Gastroesophageal sphincter (tissue), 3 donors: Measurements from ENCODE around the gene GNL1.

Experiments used
- CTCF ChIP-seq, 4 experiments: fragments of 200-600 bp in 2 of 4; fragments of 450-650 bp in 2 of 4; sonication (generic) in 1 of 4; IDR thresholded peaks; one replicate each; pipeline ENCODE4 v1.5.1; 2017 to 2019; ENCODE audit warnings: antibody characterized with exemption in 4 of 4, mild to moderate bottlenecking in 2 of 4, moderate library complexity in 2 of 4
- EP300 ChIP-seq: sonication (generic); formaldehyde crosslinking; IDR thresholded peaks from one replicate; pipeline ENCODE4 v1.6.1; 2017; ENCODE audit warnings: antibody characterized with exemption, mild to moderate bottlenecking
- POLR2AphosphoS5 ChIP-seq: sonication (generic); formaldehyde crosslinking; IDR thresholded peaks from one replicate; pipeline ENCODE4 v1.6.1; 2017; ENCODE audit warnings: antibody characterized with exemption

DNA sequence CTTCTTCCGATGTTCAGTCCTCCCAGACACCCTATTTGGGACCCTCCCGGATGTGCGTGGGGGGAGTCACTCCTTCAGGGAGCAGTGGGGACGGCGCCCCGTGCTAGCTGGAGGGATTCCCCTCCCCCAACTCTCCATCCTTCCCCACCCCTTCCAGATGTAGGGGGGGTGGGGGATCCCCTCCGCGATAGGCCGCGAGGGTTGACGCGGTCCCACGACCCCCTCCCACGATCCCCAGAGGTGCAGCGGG is 548 bp downstream of the GNL1 start:
- no peak for TF ChIP-seq POLR2AphosphoS5
- TF ChIP-seq CTCF (IDR thresholded peaks at IDR 0.05), result no peak
- TF ChIP-seq EP300, result no peak
